Right lobe of liver (tissue), 6 donors: ENCODE data around the gene CBFA2T2. TPM values are rescaled to one million over a fixed set of nuclear protein-coding genes. Genes with fewer than 3 reads are reported as not detected.
A peak's percentile ranks its signal among the peaks of the same experiment; 100 is the strongest.
"Not testable (repeated sequence)": the region's sequence is repeated elsewhere in the genome, so short reads cannot be mapped to it uniquely, and the experiment has no call there.

ENCODE experiments used
- ATAC-seq, 4 donors: fragments of 200-7000 bp; cut with Tn5 transposase; one replicate each; pipeline ENCODE4 v1.9.1; 2020; ENCODE audit warnings: mild to moderate bottlenecking in 4 of 4, moderate library complexity in 4 of 4
- DNase-seq, 3 donors: peaks; one replicate each; pipeline ENCODE4 v3.0.0-alpha.2; 2020
- H3K27ac ChIP-seq, 3 donors: fragments of 200-600 bp; one replicate each; pipeline ENCODE4 v1.8.0; 2022
- H3K27me3 ChIP-seq, 2 donors: fragments of 200-600 bp; one replicate each; pipeline ENCODE4 v1.8.0; 2022
- H3K36me3 ChIP-seq, 4 donors: fragments of 200-600 bp; sonication (generic) in 1 of 4; one replicate each; pipeline versions ENCODE4 v1.5.1 to v1.8.0; 2017 to 2022; ENCODE audit warnings: control low read depth in 1 of 4
- H3K4me1 ChIP-seq, 4 donors: fragments of 200-600 bp; sonication (generic) in 1 of 4; one replicate each; pipeline versions ENCODE4 v1.5.1 to v1.8.0; 2017 to 2022; ENCODE audit warnings: control low read depth in 1 of 4
- H3K4me3 ChIP-seq, 3 donors: fragments of 200-600 bp; one replicate each; pipeline ENCODE4 v1.8.0; 2022
- H3K9me3 ChIP-seq, 4 donors: fragments of 200-600 bp; sonication (generic) in 1 of 4; one replicate each; pipeline versions ENCODE4 v1.5.1 to v1.8.0; 2017 to 2022; ENCODE audit warnings: control low read depth in 1 of 4
- POLR2A ChIP-seq: fragments of 450-650 bp; IDR thresholded peaks from one replicate; pipeline ENCODE4 v1.6.1; 2017; ENCODE audit warnings: antibody characterized with exemption, mild to moderate bottlenecking
- WGBS: methylation state at CpG from one replicate; pipeline ENCODE4 v1.1.6; 2018; ENCODE audit warnings: low coverage, low lambda C conversion rate; ENCODE audit not compliant: insufficient coverage; ENCODE audit errors: missing lambda C conversion rate; 5-methylcytosine and 5-hydroxymethylcytosine counted together
- intact Hi-C, 2 donors: fragments of 100-400 bp; cut with DNase I; formaldehyde crosslinking; loops; one replicate each; pipeline versions ENCODE4 v1.11.2 to v1.14.1; 2022
- total RNA-seq, 6 experiments: library from RNA; depleted of rRNA in 2 of 6; stranded (reverse); fragments of >200 nt in 2 of 6; fragmentation: NEBNext Ultra II Directional in 3 of 6; extraction: Animal tissue kit (Norgen Biotek cat#: 25700) in 3 of 6; gene quantifications; one replicate each; pipeline versions ENCODE4 v1.1.0 to v1.2.4, GENCODE V29; 2016 to 2023
- TF ChIP-seq, protein P1 (sequence below), 4 donors: fragments of 200-600 bp in 3 of 4; fragments of 450-650 bp in 1 of 4; IDR thresholded peaks; one replicate each; pipeline versions ENCODE4 v1.5.1 to v1.8.0; 2016 to 2022; ENCODE audit warnings: antibody characterized with exemption in 4 of 4, mild to moderate bottlenecking in 2 of 4
- donor health status: DM: no; HTN: yes; CAD: no.
- donor health status: DM: no; HTN: no; CAD: no.
- donor health status: DM: no; HTN: no; CAD: no.
- donor health status: DM: no; HTN: yes; CAD: no.
- donor health status: DM: no; HTN: yes; CAD: no.

Gene CBFA2T2
- total RNA-seq, 6 experiments from 2014 or later, result 4.5 to 7.3 (median 5.6) TPM

- ATAC-seq (no peak), DNase-seq (no peak)
- Histone ChIP-seq H3K27me3 (no peaks in the 10 kb centered on the region), H3K4me1 (peaks cover 0 to 8% (median 0%) of the 10 kb centered on the region in 4 donors), H3K36me3 (no peaks in the 10 kb centered on the region), H3K9me3 (no peaks in the 10 kb centered on the region), H3K4me3 (peak overlapping the region; percentile 74 to 86 (median 77)), H3K27ac (no peak overlapping the region)
- TF ChIP-seq, protein P1, sequence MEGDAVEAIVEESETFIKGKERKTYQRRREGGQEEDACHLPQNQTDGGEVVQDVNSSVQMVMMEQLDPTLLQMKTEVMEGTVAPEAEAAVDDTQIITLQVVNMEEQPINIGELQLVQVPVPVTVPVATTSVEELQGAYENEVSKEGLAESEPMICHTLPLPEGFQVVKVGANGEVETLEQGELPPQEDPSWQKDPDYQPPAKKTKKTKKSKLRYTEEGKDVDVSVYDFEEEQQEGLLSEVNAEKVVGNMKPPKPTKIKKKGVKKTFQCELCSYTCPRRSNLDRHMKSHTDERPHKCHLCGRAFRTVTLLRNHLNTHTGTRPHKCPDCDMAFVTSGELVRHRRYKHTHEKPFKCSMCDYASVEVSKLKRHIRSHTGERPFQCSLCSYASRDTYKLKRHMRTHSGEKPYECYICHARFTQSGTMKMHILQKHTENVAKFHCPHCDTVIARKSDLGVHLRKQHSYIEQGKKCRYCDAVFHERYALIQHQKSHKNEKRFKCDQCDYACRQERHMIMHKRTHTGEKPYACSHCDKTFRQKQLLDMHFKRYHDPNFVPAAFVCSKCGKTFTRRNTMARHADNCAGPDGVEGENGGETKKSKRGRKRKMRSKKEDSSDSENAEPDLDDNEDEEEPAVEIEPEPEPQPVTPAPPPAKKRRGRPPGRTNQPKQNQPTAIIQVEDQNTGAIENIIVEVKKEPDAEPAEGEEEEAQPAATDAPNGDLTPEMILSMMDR (IDR thresholded peaks at IDR 0.05), result no peak
- no peak for TF ChIP-seq POLR2A
- intact Hi-C loops, result no loop called here
- 66% methylated on average over 8 of the region's 8 CpGs for WGBS
Measured at GRCh38 chr20:33490934-33491656, 1.2 kb downstream of the CBFA2T2 start.

DNA sequence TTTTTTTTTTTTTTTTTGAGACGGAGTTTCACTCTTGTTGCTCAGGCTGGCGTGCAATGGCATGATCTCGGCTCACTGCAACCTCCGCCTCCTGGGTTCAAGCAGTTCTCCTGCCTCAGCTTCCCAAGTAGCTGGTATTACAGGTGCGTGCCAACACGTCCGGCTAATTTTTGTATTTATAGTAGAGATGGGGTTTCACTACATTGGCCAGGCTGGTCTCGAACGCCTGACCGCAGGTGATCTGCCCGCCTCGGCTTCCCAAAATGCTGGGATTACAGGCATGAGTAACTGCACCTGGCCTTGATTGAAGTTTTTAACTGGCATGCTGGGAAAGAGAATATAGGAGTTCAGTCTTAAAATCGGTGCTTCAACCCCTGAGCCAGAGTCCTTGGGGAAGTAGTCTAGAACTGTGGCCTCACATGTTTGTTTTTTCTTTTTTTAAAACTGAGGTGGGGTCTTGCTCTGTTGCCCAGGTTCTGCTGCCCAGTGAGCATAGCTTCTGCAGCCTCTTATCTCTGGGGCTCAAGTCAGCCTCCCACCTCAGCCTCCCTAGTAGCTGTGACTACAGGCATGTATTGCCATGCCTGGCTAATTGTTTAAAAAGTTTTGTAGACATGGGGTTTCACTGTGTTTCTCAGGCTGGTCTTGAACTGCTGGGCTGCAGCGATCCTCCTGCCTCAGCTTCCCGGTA lies 3.3 kb downstream of the CBFA2T2 start:
- H3K4me3 ChIP-seq, result no peak overlapping the region
- WGBS, result 96% methylated on average over 4 of the region's 15 CpGs
- TF ChIP-seq POLR2A, result no peak
- TF ChIP-seq, protein P1 (IDR thresholded peaks at IDR 0.05), result no peak
- H3K27ac ChIP-seq, result no peak overlapping the region
- H3K9me3 ChIP-seq, result no peaks in the 10 kb centered on the region
- no peaks in the 10 kb centered on the region for H3K36me3 ChIP-seq
- ATAC-seq (no peak), DNase-seq (no peak)
- intact Hi-C loops, result no loop called here
- no peaks in the 10 kb centered on the region for H3K27me3 ChIP-seq
- peaks cover 0 to 8% (median 0%) of the 10 kb centered on the region in 4 donors for H3K4me1 ChIP-seq

DNA sequence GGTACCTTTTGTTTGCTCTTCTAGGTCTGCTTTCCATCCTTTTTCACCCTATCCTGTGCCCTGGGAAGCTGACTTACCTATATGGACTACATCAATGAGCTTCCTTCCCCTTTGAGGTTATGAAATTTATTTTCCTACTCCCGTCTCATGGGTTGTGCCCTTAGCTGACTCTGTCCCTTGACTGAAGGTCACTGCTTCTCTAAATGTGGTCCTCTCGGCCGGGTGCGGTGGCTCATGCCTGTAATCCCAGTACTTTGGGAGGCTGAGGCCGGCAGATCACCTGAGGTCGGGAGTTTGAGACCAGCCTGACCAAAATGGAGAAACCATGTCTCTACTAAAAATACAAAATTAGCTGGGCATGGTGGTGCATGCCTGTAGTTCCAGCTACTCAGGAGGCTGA lies 6.9 kb downstream of the CBFA2T2 start:
- not testable (repeated sequence) for H3K4me3 ChIP-seq

GRCh38 chr20:33499355-33499754 lies 9.5 kb downstream of the CBFA2T2 start:
- Histone ChIP-seq H3K9me3 (no peaks in the 10 kb centered on the region), H3K4me1 (no peaks in the 10 kb centered on the region), H3K4me3 (no peak overlapping the region), H3K36me3 (no peaks in the 10 kb centered on the region), H3K27me3 (no peaks in the 10 kb centered on the region), H3K27ac (no peak overlapping the region)
- intact Hi-C loops, result no loop called here
- DNase-seq (no peak), ATAC-seq (no peak)
- TF ChIP-seq POLR2A, result no peak
- TF ChIP-seq, protein P1 (IDR thresholded peaks at IDR 0.05), result no peak
- 77% methylated on average over 3 of the region's 3 CpGs for WGBS

More for the DNA sequence above, 6.9 kb downstream of the CBFA2T2 start:
- H3K27me3 ChIP-seq, DNase-seq, H3K27ac ChIP-seq, intact Hi-C loops, H3K36me3 ChIP-seq, H3K9me3 ChIP-seq, H3K4me1 ChIP-seq: not testable (repeated sequence)
- peak; percentile 33 to 53 (median 44) for ATAC-seq
- WGBS, result 21% methylated on average over 4 of the region's 6 CpGs

- Histone ChIP-seq H3K36me3 (no peaks in the 10 kb centered on the region), H3K4me1 (no peaks in the 10 kb centered on the region), H3K4me3 (no peak overlapping the region), H3K9me3 (no peaks in the 10 kb centered on the region), H3K27me3 (no peaks in the 10 kb centered on the region), H3K27ac (no peak overlapping the region)
- DNase-seq (no peak), ATAC-seq (no peak)
- TF ChIP-seq POLR2A, result no peak
- TF ChIP-seq, protein P1 (IDR thresholded peaks at IDR 0.05), result no peak
- intact Hi-C loops, result no loop called here
- 67% methylated on average over 2 of the region's 2 CpGs for WGBS
Measured at GRCh38 chr20:33501000-33501399, 11.1 kb downstream of the CBFA2T2 start.
